ENCODE measurements around the gene PDE1A. TPM values are rescaled to one million over a fixed set of nuclear protein-coding genes. Genes with fewer than 3 reads are reported as not detected.

The PDE1A gene
- total and polyA plus RNA-seq, 10 of the 15 experiments (the other 5 are each of a cell fraction or from before 2014, with no cell fraction given) = 1.1 TPM; not detected in 9

DNA sequence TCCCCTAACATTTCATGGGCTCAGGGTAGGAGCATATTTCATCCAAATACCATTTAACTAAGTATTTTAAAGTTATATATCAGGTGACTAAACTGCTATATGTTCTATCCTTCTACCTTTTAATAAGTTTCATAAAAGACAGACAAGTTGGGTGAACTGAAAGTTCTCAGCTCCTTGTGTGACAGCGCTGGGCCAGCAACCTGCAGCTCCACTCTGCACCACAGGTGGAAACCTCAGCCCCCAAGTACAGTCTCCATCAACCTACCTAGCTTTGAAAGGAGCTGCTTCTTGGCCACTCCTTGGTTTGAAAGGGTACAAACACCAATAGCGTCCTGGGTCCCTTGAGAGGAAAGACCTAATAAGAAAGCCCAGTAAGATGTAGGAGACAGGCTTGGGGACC lies 177.9 kb downstream of the PDE1A start:
- FAIRE-seq (no peak), ATAC-seq (peak; percentile 47; the same call in 2 of the 3 replicates), DNase-seq (ENCODE audit: low read depth, low spot score) (no peak)
- Histone ChIP-seq H4K20me1 (ENCODE audit: control insufficient read depth, insufficient read depth) (no peaks in the 10 kb centered on the region), H3K4me1 (ENCODE audit: control insufficient read depth, insufficient read depth, low read length) (no peaks in the 10 kb centered on the region), H3K79me2 (ENCODE audit: control insufficient read depth, insufficient read depth, low read length) (no peaks in the 10 kb centered on the region), H3K4me2 (ENCODE audit: control insufficient read depth, insufficient read depth) (no peak overlapping the region), H2AFZ (ENCODE audit: control insufficient read depth, low read depth, low read length) (no peak overlapping the region), H3K9me3 (replicated peaks; ENCODE audit: control insufficient read depth, insufficient read depth, low read length) (no peaks in the 10 kb centered on the region), H3K27me3 (replicated peaks in 1 of 2; ENCODE audit: control insufficient read depth in 2 of 2, insufficient read depth in 2 of 2, low read length in 1 of 2) (no peaks in the 10 kb centered on the region), H3K36me3 (ENCODE audit: control insufficient read depth in 2 of 2, insufficient read depth in 2 of 2, low read length in 1 of 2) (no peaks in the 10 kb centered on the region), H3K27ac (ENCODE audit: control insufficient read depth, insufficient read depth) (no peak overlapping the region), H3K4me3 (no peak overlapping the region), H3K9ac (ENCODE audit: control insufficient read depth, insufficient read depth, low read length) (no peak overlapping the region)
- POLR2A ChIA-PET = no interaction called here
- BruUV-seq (replicated peaks) = no TSS peak
- 79% methylated on average over 2 of the region's 2 CpGs for WGBS (ENCODE audit: insufficient coverage, insufficient replicate concordance, low lambda C conversion rate, missing lambda C conversion rate)
- TF ChIP-seq POU2F2 (IDR thresholded peaks at IDR 0.05; ENCODE audit: borderline replicate concordance, low read depth, low read length) = no peak
- no peak for TF ChIP-seq ESRRA (IDR thresholded peaks at IDR 0.05; ENCODE audit: low read length)
- no peak for TF ChIP-seq KLF5 (IDR thresholded peaks at IDR 0.05; ENCODE audit: partially characterized antibody)
- TF ChIP-seq BCL3 (IDR thresholded peaks at IDR 0.05; ENCODE audit: borderline replicate concordance, insufficient read depth, low read depth, low read length, poor library complexity, severe bottlenecking) = no peak
- no peak for TF ChIP-seq POLR2A (IDR thresholded peaks at IDR 0.05; ENCODE audit: low read depth, low read length)
- TF ChIP-seq NFYB (IDR thresholded peaks at IDR 0.05; ENCODE audit: insufficient read depth, low read depth, low read length) = no peak
- intact Hi-C loops (cut with micrococcal nuclease; ENCODE audit: unreplicated experiment) = no loop called here
- RAD21 ChIA-PET (ENCODE audit: unreplicated experiment) = no interaction called here
- in situ Hi-C loops (cut with MboI) = no loop called here
- SMC1A ChIA-PET (ENCODE audit: uncharacterized antibody, unreplicated experiment) = interaction anchor here (1.5 kb wide), 1 partner anchor 64 kb away, joined by 3 read pairs; no protein-coding TSS in a partner anchor
- CTCF ChIA-PET = interaction anchor here (1.3 to 3.0 kb wide), 2 partner anchors 8 to 400 kb away, joined by 3 to 13 read pairs; no protein-coding TSS in a partner anchor

DNA sequence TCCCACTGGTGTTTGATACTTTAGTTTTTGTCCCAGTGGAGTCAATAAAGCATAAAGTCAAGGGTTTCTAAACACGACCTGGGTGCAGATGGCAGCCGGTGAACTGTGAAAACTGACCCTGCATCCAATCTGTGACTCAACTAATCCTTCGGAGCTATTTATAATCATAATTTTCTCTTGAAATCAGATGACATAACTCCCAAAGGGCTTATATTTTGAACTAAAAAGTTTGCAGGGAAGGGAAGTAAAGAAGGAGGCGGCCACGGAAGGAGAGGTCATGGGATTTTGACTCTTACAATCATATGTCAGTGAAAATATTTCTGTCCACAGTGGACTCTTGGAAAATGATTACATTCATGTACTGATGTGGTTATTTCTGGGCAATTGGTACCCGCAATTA lies 178.5 kb downstream of the PDE1A start:
- ATAC-seq (no peak; the same call in 2 of the 3 replicates), DNase-seq (ENCODE audit: low read depth, low spot score) (no peak), FAIRE-seq (no peak)
- in situ Hi-C loops (cut with MboI) (no loop called here), intact Hi-C loops (cut with micrococcal nuclease; ENCODE audit: unreplicated experiment) (no loop called here)
- Histone ChIP-seq H3K27ac (ENCODE audit: control insufficient read depth, insufficient read depth) (no peak overlapping the region), H3K79me2 (ENCODE audit: control insufficient read depth, insufficient read depth, low read length) (no peaks in the 10 kb centered on the region), H3K27me3 (replicated peaks in 1 of 2; ENCODE audit: control insufficient read depth in 2 of 2, insufficient read depth in 2 of 2, low read length in 1 of 2) (no peaks in the 10 kb centered on the region), H3K36me3 (ENCODE audit: control insufficient read depth in 2 of 2, insufficient read depth in 2 of 2, low read length in 1 of 2) (no peaks in the 10 kb centered on the region), H3K4me1 (ENCODE audit: control insufficient read depth, insufficient read depth, low read length) (no peaks in the 10 kb centered on the region), H4K20me1 (ENCODE audit: control insufficient read depth, insufficient read depth) (no peaks in the 10 kb centered on the region), H3K4me3 (no peak overlapping the region), H3K9ac (ENCODE audit: control insufficient read depth, insufficient read depth, low read length) (no peak overlapping the region), H3K4me2 (ENCODE audit: control insufficient read depth, insufficient read depth) (no peak overlapping the region), H2AFZ (ENCODE audit: control insufficient read depth, low read depth, low read length) (no peak overlapping the region), H3K9me3 (replicated peaks; ENCODE audit: control insufficient read depth, insufficient read depth, low read length) (no peaks in the 10 kb centered on the region)
- ChIA-PET POLR2A (no interaction called here), RAD21 (ENCODE audit: unreplicated experiment) (no interaction called here), CTCF (interaction anchor here (1.3 to 3.0 kb wide), 2 partner anchors 8 to 401 kb away, joined by 3 to 13 read pairs; no protein-coding TSS in a partner anchor), SMC1A (ENCODE audit: uncharacterized antibody, unreplicated experiment) (no interaction called here)
- 8% methylated on average over 6 of the region's 6 CpGs for WGBS (ENCODE audit: insufficient coverage, insufficient replicate concordance, low lambda C conversion rate, missing lambda C conversion rate)
- BruUV-seq (replicated peaks) = no TSS peak
- TF ChIP-seq EP300 (IDR thresholded peaks at IDR 0.05; ENCODE audit: borderline replicate concordance in 1 of 2, control insufficient read depth in 1 of 2, low read depth in 2 of 2, low read length in 2 of 2) (no peak), BMI1 (IDR thresholded peaks at IDR 0.05; ENCODE audit: borderline replicate concordance) (no peak), WRNIP1 (IDR thresholded peaks at IDR 0.05; ENCODE audit: borderline replicate concordance, low read depth, low read length) (no peak), ESRRA (IDR thresholded peaks at IDR 0.05; ENCODE audit: low read length) (no peak)
- TF ChIP-seq, protein P1, sequence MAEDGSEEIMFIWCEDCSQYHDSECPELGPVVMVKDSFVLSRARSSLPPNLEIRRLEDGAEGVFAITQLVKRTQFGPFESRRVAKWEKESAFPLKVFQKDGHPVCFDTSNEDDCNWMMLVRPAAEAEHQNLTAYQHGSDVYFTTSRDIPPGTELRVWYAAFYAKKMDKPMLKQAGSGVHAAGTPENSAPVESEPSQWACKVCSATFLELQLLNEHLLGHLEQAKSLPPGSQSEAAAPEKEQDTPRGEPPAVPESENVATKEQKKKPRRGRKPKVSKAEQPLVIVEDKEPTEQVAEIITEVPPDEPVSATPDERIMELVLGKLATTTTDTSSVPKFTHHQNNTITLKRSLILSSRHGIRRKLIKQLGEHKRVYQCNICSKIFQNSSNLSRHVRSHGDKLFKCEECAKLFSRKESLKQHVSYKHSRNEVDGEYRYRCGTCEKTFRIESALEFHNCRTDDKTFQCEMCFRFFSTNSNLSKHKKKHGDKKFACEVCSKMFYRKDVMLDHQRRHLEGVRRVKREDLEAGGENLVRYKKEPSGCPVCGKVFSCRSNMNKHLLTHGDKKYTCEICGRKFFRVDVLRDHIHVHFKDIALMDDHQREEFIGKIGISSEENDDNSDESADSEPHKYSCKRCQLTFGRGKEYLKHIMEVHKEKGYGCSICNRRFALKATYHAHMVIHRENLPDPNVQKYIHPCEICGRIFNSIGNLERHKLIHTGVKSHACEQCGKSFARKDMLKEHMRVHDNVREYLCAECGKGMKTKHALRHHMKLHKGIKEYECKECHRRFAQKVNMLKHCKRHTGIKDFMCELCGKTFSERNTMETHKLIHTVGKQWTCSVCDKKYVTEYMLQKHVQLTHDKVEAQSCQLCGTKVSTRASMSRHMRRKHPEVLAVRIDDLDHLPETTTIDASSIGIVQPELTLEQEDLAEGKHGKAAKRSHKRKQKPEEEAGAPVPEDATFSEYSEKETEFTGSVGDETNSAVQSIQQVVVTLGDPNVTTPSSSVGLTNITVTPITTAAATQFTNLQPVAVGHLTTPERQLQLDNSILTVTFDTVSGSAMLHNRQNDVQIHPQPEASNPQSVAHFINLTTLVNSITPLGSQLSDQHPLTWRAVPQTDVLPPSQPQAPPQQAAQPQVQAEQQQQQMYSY (CRISPR knock-in tag; IDR thresholded peaks at IDR 0.05) = no peak

All from GM12878 (cell line).